Stomach (tissue), 4 donors: ENCODE data around the gene CD86.

Source experiments
- EP300 ChIP-seq: sonication (generic); formaldehyde crosslinking; IDR thresholded peaks from one replicate; pipeline ENCODE4 v1.6.1; 2017; ENCODE audit warnings: antibody characterized with exemption
- POLR2A ChIP-seq, 4 donors: fragments of 450-650 bp; IDR thresholded peaks; one replicate each; pipeline ENCODE4 v1.6.1; 2016; ENCODE audit warnings: antibody characterized with exemption in 4 of 4, control low read depth in 2 of 4, mild to moderate bottlenecking in 1 of 4, moderate library complexity in 1 of 4
- POLR2AphosphoS5 ChIP-seq, 3 donors: sonication (generic); formaldehyde crosslinking; IDR thresholded peaks; one replicate each; pipeline ENCODE4 v1.6.1; 2016; ENCODE audit warnings: antibody characterized with exemption in 3 of 3
- TF ChIP-seq, protein P1 (sequence below), 7 experiments: fragments of 450-650 bp in 4 of 7; fragments of 200-600 bp in 3 of 7; sonication (generic) in 3 of 7; IDR thresholded peaks; one replicate each; pipeline ENCODE4 v1.5.1; 2016 to 2019; ENCODE audit warnings: antibody characterized with exemption in 7 of 7, control low read depth in 2 of 7, mild to moderate bottlenecking in 1 of 7

DNA sequence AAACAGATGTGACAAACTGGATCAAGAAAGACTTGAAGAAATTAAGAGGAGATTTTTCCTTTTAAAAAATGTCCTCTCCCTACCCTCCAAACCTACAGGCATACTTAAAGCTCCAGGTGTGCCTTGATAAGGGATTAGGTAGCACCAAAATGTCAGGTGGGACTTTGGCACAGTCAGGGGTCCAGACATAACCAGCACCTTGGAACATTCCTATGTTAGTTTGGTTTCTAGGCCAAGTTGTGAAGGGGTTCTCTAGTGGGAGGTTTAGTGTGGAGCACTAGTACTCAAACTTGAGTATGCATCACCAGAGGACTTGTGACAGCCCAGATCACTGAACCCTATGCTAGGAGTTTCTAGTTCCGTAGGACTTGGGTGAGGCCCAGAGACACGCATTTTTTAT lies 47.0 kb upstream of the CD86 start:
- no peak for TF ChIP-seq POLR2A (IDR thresholded peaks at IDR 0.05)
- TF ChIP-seq, protein P1, sequence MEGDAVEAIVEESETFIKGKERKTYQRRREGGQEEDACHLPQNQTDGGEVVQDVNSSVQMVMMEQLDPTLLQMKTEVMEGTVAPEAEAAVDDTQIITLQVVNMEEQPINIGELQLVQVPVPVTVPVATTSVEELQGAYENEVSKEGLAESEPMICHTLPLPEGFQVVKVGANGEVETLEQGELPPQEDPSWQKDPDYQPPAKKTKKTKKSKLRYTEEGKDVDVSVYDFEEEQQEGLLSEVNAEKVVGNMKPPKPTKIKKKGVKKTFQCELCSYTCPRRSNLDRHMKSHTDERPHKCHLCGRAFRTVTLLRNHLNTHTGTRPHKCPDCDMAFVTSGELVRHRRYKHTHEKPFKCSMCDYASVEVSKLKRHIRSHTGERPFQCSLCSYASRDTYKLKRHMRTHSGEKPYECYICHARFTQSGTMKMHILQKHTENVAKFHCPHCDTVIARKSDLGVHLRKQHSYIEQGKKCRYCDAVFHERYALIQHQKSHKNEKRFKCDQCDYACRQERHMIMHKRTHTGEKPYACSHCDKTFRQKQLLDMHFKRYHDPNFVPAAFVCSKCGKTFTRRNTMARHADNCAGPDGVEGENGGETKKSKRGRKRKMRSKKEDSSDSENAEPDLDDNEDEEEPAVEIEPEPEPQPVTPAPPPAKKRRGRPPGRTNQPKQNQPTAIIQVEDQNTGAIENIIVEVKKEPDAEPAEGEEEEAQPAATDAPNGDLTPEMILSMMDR (IDR thresholded peaks at IDR 0.05): no peak
- no peak for TF ChIP-seq EP300
- TF ChIP-seq POLR2AphosphoS5 (IDR thresholded peaks at IDR 0.05): no peak
